Pancreas (tissue), 10 donors: Measurements from ENCODE around the gene LIG1. TPM values are rescaled to one million over a fixed set of nuclear protein-coding genes. Genes with fewer than 3 reads are reported as not detected.
A peak's percentile ranks its signal among the peaks of the same experiment; 100 is the strongest.

ENCODE experiments used
- ATAC-seq, 4 donors: fragments of 200-7000 bp; cut with Tn5 transposase; one replicate each; pipeline versions ENCODE4 v1.8.0 to v1.9.1; 2020; ENCODE audit warnings: mild to moderate bottlenecking in 4 of 4, moderate library complexity in 4 of 4
- DNase-seq, 6 donors: peaks; one replicate each; pipeline ENCODE4 v3.0.0-alpha.2; 2020
- FAIRE-seq: peaks from 2 replicates; lab custom pipeline; 2012; peaks lifted over from hg19 to GRCh38; lab: Jason Lieb, UNC
- H3K27ac ChIP-seq, 4 donors: fragments of 200-600 bp; sonication (generic); 1 replicate in 3 of 4; 2 replicates in 1 of 4; pipeline versions ENCODE4 v1.5.0 to v1.8.0; 2020
- H3K27me3 ChIP-seq, 4 donors: fragments of 200-600 bp; one replicate each; pipeline ENCODE4 v1.8.0; 2021
- H3K36me3 ChIP-seq, 3 donors: fragments of 200-600 bp; sonication (generic) in 1 of 3; one replicate each; pipeline versions ENCODE4 v1.5.0 to v1.8.0; 2020 to 2021
- H3K4me1 ChIP-seq, 3 donors: fragments of 200-600 bp; one replicate each; pipeline ENCODE4 v1.8.0; 2021
- H3K4me3 ChIP-seq, 4 donors: fragments of 200-600 bp; sonication (generic) in 2 of 4; one replicate each; pipeline versions ENCODE4 v1.5.0 to v1.8.0; 2020 to 2021
- H3K9me3 ChIP-seq, 4 donors: fragments of 200-600 bp; one replicate each; pipeline ENCODE4 v1.8.0; 2021
- CTCF ChIP-seq, 4 donors: fragments of 200-600 bp; sonication (generic) in 3 of 4; IDR thresholded peaks; one replicate each; pipeline versions ENCODE4 v1.5.0 to v1.8.0; 2021; ENCODE audit warnings: antibody characterized with exemption in 4 of 4
- WGBS, 2 donors: extraction: QIAGEN DNeasy Blood & Tissue Kit; methylation state at CpG; one replicate each; pipeline ENCODE4 v1.1.7; 2013; 5-methylcytosine and 5-hydroxymethylcytosine counted together
- intact Hi-C, 3 donors: fragments of 100-400 bp; cut with DNase I; formaldehyde crosslinking; loops; one replicate each; pipeline versions ENCODE4 v1.11.1 to v1.14.2; 2022
- polyA plus RNA-seq, 2 donors: library from polyadenylated mRNA; stranded (reverse); fragments of 200-250 nt; gene quantifications; one replicate each; pipeline ENCODE4 v1.2.3, GENCODE V29; 2013
- total RNA-seq, 6 donors: library from RNA; stranded (reverse); fragmentation: NEBNext Ultra II Directional in 4 of 6; extraction: Animal tissue kit (Norgen Biotek cat#: 25700) in 4 of 6; gene quantifications; one replicate each; pipeline versions ENCODE4 v1.2.1 to v1.2.4, GENCODE V29; 2021 to 2023
- donor health status: healthy with polysubstance abuse.
- donor health status: DM: no; HTN: no; CAD: no; lungs with moderate emphysema.
- donor health status: DM: no; HTN: no; CAD: no.
- donor health status: control.
- donor health status: control.
- donor health status: Bipolar disorder and iron deficiency.
- donor health status: DM: yes; HTN: yes; CAD: no.
- donor health status: DM: no; HTN: no; CAD: no.
- donor health status: DM: no; HTN: no; CAD: no.
- donor health status: DM: yes; HTN: yes; CAD: no.

Gene LIG1
- total and polyA plus RNA-seq, 8 donors: 10.1 to 78.8 (median 21.0) TPM

GRCh38 chr19:48196933-48197665, 27.0 kb upstream of the LIG1 start:
- WGBS, 2 donors: 63 to 72% methylated on average over 13 of the region's 13 CpGs
- no peak for FAIRE-seq
- no peaks in the 10 kb centered on the region for H3K27me3 ChIP-seq
- intact Hi-C loops: no loop called here
- peak in 1 of 4 donors; percentile 34 for ATAC-seq
- no peaks in the 10 kb centered on the region for H3K4me1 ChIP-seq
- TF ChIP-seq CTCF (IDR thresholded peaks at IDR 0.05): no peak
- no peak for DNase-seq
- H3K36me3 ChIP-seq: no peaks in the 10 kb centered on the region
- no peak overlapping the region for H3K27ac ChIP-seq
- H3K4me3 ChIP-seq: no peak overlapping the region
- H3K9me3 ChIP-seq: no peaks in the 10 kb centered on the region

GRCh38 chr19:48196321-48196763, 26.2 kb upstream of the LIG1 start:
- no peak for TF ChIP-seq CTCF (IDR thresholded peaks at IDR 0.05)
- DNase-seq (peak in 1 of 6 donors; percentile 61), ATAC-seq (peak in 2 of 4 donors; percentile 18 to 32), FAIRE-seq (no peak)
- 63 to 70% methylated on average over 23 of the region's 23 CpGs for WGBS, 2 donors
- Histone ChIP-seq H3K27ac (no peak overlapping the region), H3K27me3 (no peaks in the 10 kb centered on the region), H3K36me3 (no peaks in the 10 kb centered on the region), H3K4me1 (no peaks in the 10 kb centered on the region), H3K4me3 (no peak overlapping the region), H3K9me3 (no peaks in the 10 kb centered on the region)
- intact Hi-C loops: no loop called here

- FAIRE-seq (no peak), DNase-seq (no peak), ATAC-seq (no peak)
- intact Hi-C loops: no loop called here
- H3K4me3 ChIP-seq: no peak overlapping the region
- no peak overlapping the region for H3K27ac ChIP-seq
- no peaks in the 10 kb centered on the region for H3K27me3 ChIP-seq
- 79 to 85% methylated on average over 93 to 95 of the region's 95 CpGs for WGBS, 2 donors
- no peaks in the 10 kb centered on the region for H3K36me3 ChIP-seq
- TF ChIP-seq CTCF (IDR thresholded peaks at IDR 0.05): no peak
- H3K9me3 ChIP-seq: no peaks in the 10 kb centered on the region
- H3K4me1 ChIP-seq: no peaks in the 10 kb centered on the region
Measured at GRCh38 chr19:48194844-48195830, 25.0 kb upstream of the LIG1 start.

- peak in 2 of 4 donors; percentile 14 to 37 for TF ChIP-seq CTCF (IDR thresholded peaks at IDR 0.05)
- ATAC-seq (no peak), DNase-seq (no peak), FAIRE-seq (no peak)
- no peaks in the 10 kb centered on the region for H3K9me3 ChIP-seq
- H3K27me3 ChIP-seq: no peaks in the 10 kb centered on the region
- H3K27ac ChIP-seq: no peak overlapping the region
- no peaks in the 10 kb centered on the region for H3K4me1 ChIP-seq
- no peaks in the 10 kb centered on the region for H3K36me3 ChIP-seq
- intact Hi-C loops: no loop called here
- no peak overlapping the region for H3K4me3 ChIP-seq
- 73 to 79% methylated on average over 36 of the region's 36 CpGs for WGBS, 2 donors
Measured at GRCh38 chr19:48194041-48194843, 24.1 kb upstream of the LIG1 start.
